GM10266 (cell line): ENCODE results near the gene NAPG.

Source experiments
- DNase-seq: peaks from one replicate; pipeline ENCODE4 v3.0.0; 2012; ENCODE audit errors: extremely low spot score
- CTCF ChIP-seq: IDR thresholded peaks from 2 replicates; pipeline ENCODE4 v1.5.1; 2012; ENCODE audit warnings: mild to moderate bottlenecking, low read depth; ENCODE audit not compliant: control insufficient read depth, insufficient read depth; ENCODE audit errors: missing control alignments

Gene NAPG

GRCh38 chr18:10521566-10521965 is 4.3 kb upstream of the NAPG start:
- no peak for TF ChIP-seq CTCF
- DNase-seq = no peak

- no peak for DNase-seq
These were observed 3.3 kb upstream of the NAPG start for GRCh38 chr18:10522574-10522973.

GRCh38 chr18:10523544-10523943 is 2.3 kb upstream of the NAPG start:
- DNase-seq = no peak
- TF ChIP-seq CTCF = no peak

More at GRCh38 chr18:10522574-10522973, 3.3 kb upstream of the NAPG start:
- TF ChIP-seq CTCF = no peak

GRCh38 chr18:10524507-10525370 is 1.1 kb upstream of the NAPG start:
- TF ChIP-seq CTCF = no peak
- DNase-seq = no peak

- no peak for DNase-seq
- no peak for TF ChIP-seq CTCF
These were observed 496 bp upstream of the NAPG start for GRCh38 chr18:10525371-10525691.

GRCh38 chr18:10526561-10526949 is 728 bp downstream of the NAPG start:
- DNase-seq = no peak

More at GRCh38 chr18:10526561-10526949, 728 bp downstream of the NAPG start:
- no peak for TF ChIP-seq CTCF
